PC-3 (cell line): ENCODE data around the gene SENP1. TPM values are rescaled to one million over a fixed set of nuclear protein-coding genes. Genes with fewer than 3 reads are reported as not detected.

Experiments used
- ATAC-seq: fragments of 200-7000 bp; cut with Tn5 transposase; 2 replicates; pipeline ENCODE4 v1.9.1; 2020; ENCODE audit warnings: mild to moderate bottlenecking, moderate library complexity
- BruUV-seq: library from RNA; stranded (reverse); fragments of 400-500 nt; replicated peaks from 2 replicates; lab custom pipeline; 2021; lab: Mats Ljungman, UMichigan
- CTCF ChIA-PET: fragments of 300-600 bp; sonication (Branson Sonifier 250); formaldehyde crosslinking; loops from one replicate; lab custom pipeline; 2022; ENCODE audit warnings: antibody characterized with exemption; lab: Charles Lee
- POLR2A ChIA-PET: fragments of 300-600 bp; sonication (Branson Sonifier 250); formaldehyde crosslinking; loops from one replicate; lab custom pipeline; 2022; ENCODE audit warnings: antibody characterized with exemption; ENCODE audit not compliant: unreplicated experiment; lab: Charles Lee
- DNase-seq: peaks from one replicate; pipeline ENCODE4 v3.0.0-alpha.2; 2015
- H2AFZ ChIP-seq: fragments of 300-600 bp; sonication (generic); 2 replicates; pipeline ENCODE4 v1.6.0; 2016; ENCODE audit warnings: antibody characterized with exemption, low read length
- H3F3A ChIP-seq: fragments of 300-600 bp; sonication (generic); one replicate; pipeline ENCODE4 v1.6.0; 2017; ENCODE audit warnings: antibody characterized with exemption, low read length, control low read depth, mild to moderate bottlenecking; ENCODE audit not compliant: unreplicated experiment
- H3K27ac ChIP-seq: fragments of 300-600 bp; sonication (generic); 2 replicates; pipeline ENCODE4 v1.5.1; 2016; ENCODE audit warnings: mild to moderate bottlenecking, low read length
- H3K27me3 ChIP-seq: fragments of 300-600 bp; sonication (generic); 2 replicates; pipeline ENCODE4 v1.6.1; 2016; ENCODE audit warnings: low read length, mixed read lengths
- H3K36me3 ChIP-seq: fragments of 300-600 bp; sonication (generic); 2 replicates; pipeline ENCODE4 v1.6.1; 2016; ENCODE audit warnings: low read depth, mixed run types, low read length, mixed read lengths
- H3K4me1 ChIP-seq: fragments of 300-600 bp; sonication (generic); 2 replicates; pipeline ENCODE4 v1.5.1; 2016; ENCODE audit warnings: low read length; ENCODE audit not compliant: insufficient read depth
- H3K4me2 ChIP-seq: fragments of 300-600 bp; sonication (generic); 2 replicates; pipeline ENCODE4 v1.6.0; 2016; ENCODE audit warnings: low read length
- H3K4me3 ChIP-seq: fragments of 300-600 bp; sonication (generic); 2 replicates; pipeline ENCODE4 v1.5.1; 2016; ENCODE audit warnings: mild to moderate bottlenecking, low read length, mixed read lengths
- H3K79me2 ChIP-seq: fragments of 300-600 bp; sonication (generic); 2 replicates; pipeline ENCODE4 v1.6.1; 2017; ENCODE audit warnings: low read length, mixed read lengths
- H3K9ac ChIP-seq: fragments of 300-600 bp; sonication (generic); 2 replicates; pipeline ENCODE4 v1.6.0; 2016; ENCODE audit warnings: mild to moderate bottlenecking, low read length
- H3K9me2 ChIP-seq: fragments of 300-600 bp; sonication (generic); replicated peaks from 2 replicates; pipeline ENCODE4 v1.6.1; 2016; ENCODE audit warnings: mixed run types, low read length, mixed read lengths
- H3K9me3 ChIP-seq: fragments of 300-600 bp; sonication (generic); 2 replicates; pipeline ENCODE4 v1.6.1; 2016; ENCODE audit warnings: low read length, mixed read lengths
- H4K20me1 ChIP-seq: fragments of 300-600 bp; sonication (generic); 2 replicates; pipeline ENCODE4 v1.6.1; 2016; ENCODE audit warnings: low read length, mixed read lengths
- CTCF ChIP-seq: fragments of 300-600 bp; sonication (generic); conservative IDR thresholded peaks from 2 replicates; pipeline ENCODE4 v1.5.1; 2017; ENCODE audit warnings: antibody characterized with exemption, low read depth, mild to moderate bottlenecking, low read length
- EZH2 ChIP-seq: fragments of 300-600 bp; sonication (generic); IDR thresholded peaks from one replicate; pipeline ENCODE4 v1.6.1; 2017; ENCODE audit warnings: antibody characterized with exemption, mild to moderate bottlenecking, low read length; ENCODE audit not compliant: unreplicated experiment
- EZH2phosphoT487 ChIP-seq: fragments of 300-600 bp; sonication (generic); IDR thresholded peaks from 2 replicates; pipeline ENCODE4 v1.6.1; 2018; ENCODE audit warnings: mild to moderate bottlenecking, antibody characterized with exemption, low read length, borderline replicate concordance
- intact Hi-C: fragments of 100-400 bp; cut with micrococcal nuclease; formaldehyde crosslinking; loops from 2 replicates; pipeline ENCODE4 v1.9.0; 2023
- microRNA-seq: library from miRNA; unstranded; fragments of <30 nt; microRNA quantifications from one replicate; pipeline ENCODE4 v1.1.0, GENCODE V29; 2020; ENCODE audit not compliant: unreplicated experiment
- total RNA-seq: library from RNA; depleted of rRNA; stranded (reverse); fragments of >200 nt; gene quantifications from 2 replicates; pipeline ENCODE4 v1.2.3, GENCODE V29; 2014; rRNA removed

The SENP1 gene
- total RNA-seq, 1 experiment from 2014 or later = 20.9 TPM

GRCh38 chr12:47993491-47993890 is 112.4 kb downstream of the SENP1 start:
- H3K27me3 ChIP-seq = no peaks in the 10 kb centered on the region
- DNase-seq (no peak), ATAC-seq (no peak)
- no peaks in the 10 kb centered on the region for H3K9me2 ChIP-seq
- H4K20me1 ChIP-seq = no peaks in the 10 kb centered on the region
- ChIA-PET POLR2A (no interaction called here), CTCF (no interaction called here)
- no peaks in the 10 kb centered on the region for H3K9me3 ChIP-seq
- no peak overlapping the region for H3K9ac ChIP-seq
- H2AFZ ChIP-seq = no peak overlapping the region
- no peaks in the 10 kb centered on the region for H3K79me2 ChIP-seq
- no peak overlapping the region for H3K27ac ChIP-seq
- no peaks in the 10 kb centered on the region for H3K36me3 ChIP-seq
- no peaks in the 10 kb centered on the region for H3F3A ChIP-seq
- intact Hi-C loops = no loop called here
- no peak overlapping the region for H3K4me3 ChIP-seq
- no peak overlapping the region for H3K4me2 ChIP-seq
- BruUV-seq = no TSS peak
- H3K4me1 ChIP-seq = peaks cover 25% of the 10 kb centered on the region
- TF ChIP-seq CTCF (no peak), EZH2 (no peak), EZH2phosphoT487 (no peak)

Small RNAs within 50 kb of the gene (microRNA-seq; reads per million reads assigned to microRNA genes)
- gene MIR6505 = not detected

Other genes with a start within 250 kb of the SENP1 start
- 19.6 and 19.9 TPM in 2 replicates for gene VDR, start 201.1 kb downstream of the SENP1 start, total RNA-seq
- 114 and 166 TPM in 2 replicates for gene TMEM106C, start 142.5 kb downstream of the SENP1 start, total RNA-seq
- 6.7 TPM in 2 replicates for gene COL2A1, start 101.6 kb downstream of the SENP1 start, total RNA-seq
- 62.2 and 80.8 TPM in 2 replicates for gene PFKM, start 13.3 kb upstream of the SENP1 start, total RNA-seq
- 18.0 and 34.4 TPM in 2 replicates for gene ASB8, start 51.4 kb upstream of the SENP1 start, total RNA-seq
- not detected in 2 replicates for gene CCDC184, start 77.6 kb upstream of the SENP1 start, total RNA-seq
- not detected in 2 replicates for gene OR10AD1, start 97.2 kb upstream of the SENP1 start, total RNA-seq
- 10.9 and 12.6 TPM in 2 replicates for gene ZNF641, start 244.8 kb upstream of the SENP1 start, total RNA-seq